ENCODE measurements around the gene CELSR2.

- TF ChIP-seq CTCF (IDR thresholded peaks at IDR 0.05; ENCODE audit: low read length) (no peak), EZH2 (optimal IDR thresholded peaks at IDR 0.05; ENCODE audit: low read depth, low read length) (no peak), EZH2phosphoT487 (IDR thresholded peaks at IDR 0.05; ENCODE audit: low read length) (no peak)
Measured at GRCh38 chr1:109249654-109250401, 489 bp downstream of the CELSR2 start.
